HG02678 (cell line): Measurements from ENCODE around the gene TMEM130.
"Not testable (repeated sequence)": the region's sequence is repeated elsewhere in the genome, so short reads cannot be mapped to it uniquely, and the experiment has no call there.

Source experiments
- ATAC-seq: cut with Tn5 transposase; IDR thresholded peaks from one replicate; pipeline ENCODE4 v1.9.1; 2021; ENCODE audit warnings: mild to moderate bottlenecking, moderate library complexity; ENCODE audit not compliant: unreplicated experiment

The TMEM130 gene

DNA sequence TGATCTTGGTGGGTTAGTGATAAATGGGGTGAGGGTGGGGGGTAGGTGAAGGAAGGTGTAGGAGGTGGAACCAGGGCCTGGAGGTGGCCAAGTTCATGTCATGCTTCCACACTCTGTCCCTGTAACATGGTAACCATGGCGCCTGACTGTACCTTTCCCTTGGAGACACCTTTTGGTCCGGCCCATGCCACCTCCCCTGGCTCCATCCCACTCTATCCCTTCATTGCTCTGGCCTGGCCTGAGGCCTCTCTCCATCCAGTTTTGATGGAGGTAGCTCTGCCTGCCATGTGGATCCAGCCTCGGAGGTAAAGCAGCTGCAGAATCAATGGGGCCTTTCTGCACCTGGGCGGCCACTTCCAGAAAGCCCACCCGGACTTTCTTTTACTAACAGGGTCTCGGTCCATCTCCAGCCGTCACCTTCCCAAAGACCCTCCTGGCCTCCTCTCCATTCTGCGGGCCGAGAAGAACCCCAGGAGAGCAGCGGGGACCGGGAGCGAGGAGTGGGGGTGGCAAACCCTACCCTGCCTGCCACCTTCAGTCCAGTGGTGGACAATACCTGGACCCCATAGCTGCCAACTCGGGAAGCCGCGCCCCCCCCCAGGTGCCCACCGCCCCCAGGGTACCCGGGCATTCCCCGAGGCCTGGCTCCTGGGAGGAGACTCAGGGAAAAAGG lies 8.0 kb upstream of the TMEM130 start:
- ATAC-seq: peak; percentile 1

GRCh38 chr7:98877146-98877545 lies 7.3 kb upstream of the TMEM130 start:
- no peak for ATAC-seq

DNA sequence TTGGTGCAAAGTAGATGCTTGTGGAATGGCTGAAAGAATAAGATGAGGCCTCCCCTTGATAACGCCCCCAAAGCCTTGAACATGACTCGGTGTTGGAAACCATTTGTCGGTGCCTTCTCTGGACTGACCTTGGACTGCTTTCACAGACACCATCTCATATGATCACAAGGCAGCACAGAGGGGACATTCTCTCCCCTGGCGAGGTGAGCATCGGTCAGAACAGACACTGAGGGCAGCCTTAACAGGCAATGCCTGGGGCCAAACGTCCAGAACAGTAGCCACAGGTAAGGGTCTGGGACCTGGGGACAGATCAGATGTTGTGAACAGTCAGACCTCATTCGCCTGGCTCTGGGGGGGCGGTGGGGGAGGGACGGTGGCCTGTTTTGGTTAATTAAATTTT lies 5.7 kb upstream of the TMEM130 start:
- ATAC-seq: no peak

GRCh38 chr7:98874942-98875341 lies 5.1 kb upstream of the TMEM130 start:
- ATAC-seq: no peak

GRCh38 chr7:98873610-98874009 lies 3.8 kb upstream of the TMEM130 start:
- not testable (repeated sequence) for ATAC-seq

DNA sequence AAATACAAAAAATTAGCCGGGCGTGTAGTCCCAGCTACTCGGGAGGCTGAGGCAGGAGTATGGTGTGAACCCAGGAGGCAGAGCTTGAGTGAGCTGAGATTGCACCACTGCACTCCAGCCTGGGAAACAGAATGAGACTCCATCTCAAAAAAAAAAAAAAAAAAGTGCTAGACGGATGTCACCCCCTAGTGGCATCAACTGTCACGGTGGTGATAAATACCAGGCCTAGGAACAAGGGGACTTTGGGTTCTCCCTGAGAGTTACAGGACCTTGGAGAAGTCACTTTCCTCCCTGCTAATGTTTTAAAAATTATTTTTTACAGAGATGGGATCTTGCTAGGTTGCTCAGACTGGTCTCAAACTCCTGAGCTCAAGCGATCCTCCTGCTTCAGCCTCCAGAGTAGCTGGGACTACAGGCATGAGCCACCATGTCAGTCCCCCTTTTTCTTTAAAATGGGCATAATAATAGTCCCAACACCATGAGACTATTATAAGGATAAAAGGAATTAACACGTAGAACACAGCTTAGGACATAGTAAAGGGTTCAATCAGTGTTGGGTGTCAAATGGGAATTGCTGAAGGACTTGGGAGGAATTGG lies 2.6 kb upstream of the TMEM130 start:
- ATAC-seq: no peak

DNA sequence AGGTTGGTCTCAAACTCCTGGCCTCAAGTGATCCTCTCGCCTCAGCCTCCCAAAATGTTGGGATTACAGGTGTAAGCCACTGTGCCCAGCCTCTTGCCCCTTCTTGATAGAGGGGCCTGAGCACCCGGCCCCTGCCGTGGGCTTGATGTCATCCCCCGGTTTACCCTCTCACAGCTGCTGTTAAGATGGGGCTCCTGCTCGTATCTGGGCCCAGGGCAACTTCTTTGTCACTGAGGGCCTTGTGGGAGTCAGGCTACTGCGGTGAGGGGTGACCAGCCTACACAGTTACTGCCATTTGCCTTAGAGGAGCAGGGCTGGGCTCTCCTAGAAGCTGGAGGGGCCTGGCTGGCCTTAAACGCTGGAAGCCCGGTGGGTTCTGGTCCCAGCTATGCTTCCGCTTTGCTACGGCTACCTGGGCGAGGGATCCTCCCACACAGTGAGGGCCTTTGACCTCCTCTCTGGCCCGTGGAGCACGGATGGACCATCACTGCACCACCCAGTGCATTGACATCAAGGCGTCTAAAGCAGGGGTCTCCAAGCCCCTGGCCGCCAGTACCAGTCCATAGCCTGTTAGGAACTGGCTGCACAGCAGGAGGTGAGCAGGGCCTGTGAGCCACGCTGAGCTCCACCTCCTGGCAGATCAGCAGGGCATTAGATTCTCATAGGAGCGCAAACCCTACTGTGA lies 1.1 kb upstream of the TMEM130 start:
- ATAC-seq: no peak

- peak; percentile 65 for ATAC-seq
Measured at GRCh38 chr7:98870121-98870651, 372 bp upstream of the TMEM130 start.

DNA sequence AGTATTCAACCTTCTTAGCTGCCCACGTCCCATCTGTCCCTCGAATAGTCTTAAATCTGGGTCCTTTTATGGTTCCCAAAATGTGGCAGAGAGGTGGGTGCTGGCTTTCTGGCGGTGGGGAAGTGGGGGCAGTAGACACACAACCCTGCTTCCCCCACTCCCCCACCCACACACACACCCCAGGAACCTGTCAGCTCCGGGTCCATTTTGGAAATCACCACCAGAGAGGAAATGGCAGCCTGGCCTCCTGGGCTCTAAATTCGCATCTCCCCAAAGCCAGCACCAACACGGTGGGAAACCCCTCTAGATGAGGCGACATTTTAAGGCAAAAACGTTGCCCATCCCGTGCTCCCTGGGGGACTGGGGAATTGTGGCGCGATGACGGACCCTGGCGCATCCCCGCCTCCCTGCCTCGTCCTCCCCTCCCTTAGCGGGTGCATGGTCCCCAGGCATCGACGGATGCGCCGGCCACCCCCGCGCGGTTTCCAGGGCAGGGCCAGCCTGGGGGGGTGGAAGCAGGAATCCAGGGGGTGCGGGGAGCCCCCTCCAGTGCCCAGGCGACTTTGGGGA lies 702 bp downstream of the TMEM130 start:
- ATAC-seq: no peak

DNA sequence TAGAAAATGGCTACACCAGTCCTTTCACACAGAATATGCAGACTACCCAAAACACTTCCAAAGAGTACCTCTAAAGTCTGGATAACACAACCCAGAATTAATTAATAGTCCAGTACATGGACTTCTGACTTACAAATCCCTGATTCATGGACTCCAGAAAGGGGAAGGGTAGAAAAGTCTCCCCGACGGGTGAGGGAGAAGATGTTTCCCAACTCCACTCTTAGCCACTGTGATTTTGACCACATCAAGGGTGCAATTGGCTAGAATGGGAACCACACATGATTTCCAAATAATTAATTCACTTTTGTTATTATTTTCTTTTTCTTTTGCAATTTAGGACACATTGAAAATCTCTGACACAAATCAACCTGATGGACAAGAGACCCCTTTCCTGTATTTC lies 1.4 kb downstream of the TMEM130 start:
- ATAC-seq: no peak

DNA sequence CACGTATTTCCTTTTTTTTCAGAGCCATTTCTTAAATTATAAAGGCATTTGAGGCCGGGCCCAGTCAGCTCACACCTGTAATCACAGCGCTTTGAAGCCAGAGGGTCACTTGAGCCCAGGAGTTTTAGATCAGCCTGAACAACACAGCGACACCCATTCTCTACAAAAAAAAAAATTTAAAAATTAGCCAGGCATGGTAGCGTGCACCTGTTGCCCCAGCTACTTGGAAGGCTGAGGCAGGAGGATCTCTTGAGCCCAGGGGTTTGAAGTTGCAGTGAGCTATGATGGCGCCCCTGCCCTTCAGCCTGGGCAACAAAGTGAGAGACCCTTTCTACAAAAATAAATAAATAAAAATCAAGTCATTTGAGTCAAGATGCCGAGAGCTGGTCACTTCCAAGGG lies 3.0 kb downstream of the TMEM130 start:
- no peak for ATAC-seq

GRCh38 chr7:98866351-98866750 lies 3.5 kb downstream of the TMEM130 start:
- no peak for ATAC-seq

- no peak for ATAC-seq
Measured at GRCh38 chr7:98864731-98865453, 4.9 kb downstream of the TMEM130 start.

DNA sequence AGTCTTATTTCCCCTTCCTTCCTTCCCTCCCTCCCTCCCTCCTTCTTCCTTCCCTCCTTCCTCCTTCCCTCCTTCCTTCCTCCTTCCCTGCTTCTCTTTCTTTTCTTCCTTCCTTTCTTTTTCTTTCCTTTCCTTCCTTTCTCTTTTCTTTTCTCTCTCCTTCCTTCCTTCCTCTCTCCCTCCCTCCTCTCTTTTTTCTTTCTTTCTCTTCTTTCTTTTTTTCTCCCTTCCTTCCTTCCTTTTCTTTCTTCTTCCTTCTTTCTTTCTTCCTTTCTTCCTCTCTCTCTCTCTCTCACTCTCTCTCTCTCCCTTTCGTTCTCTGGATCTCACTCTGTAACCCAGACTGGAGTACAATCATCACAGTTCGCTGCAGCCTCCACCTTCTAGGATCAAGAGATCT lies 6.2 kb downstream of the TMEM130 start:
- no peak for ATAC-seq

DNA sequence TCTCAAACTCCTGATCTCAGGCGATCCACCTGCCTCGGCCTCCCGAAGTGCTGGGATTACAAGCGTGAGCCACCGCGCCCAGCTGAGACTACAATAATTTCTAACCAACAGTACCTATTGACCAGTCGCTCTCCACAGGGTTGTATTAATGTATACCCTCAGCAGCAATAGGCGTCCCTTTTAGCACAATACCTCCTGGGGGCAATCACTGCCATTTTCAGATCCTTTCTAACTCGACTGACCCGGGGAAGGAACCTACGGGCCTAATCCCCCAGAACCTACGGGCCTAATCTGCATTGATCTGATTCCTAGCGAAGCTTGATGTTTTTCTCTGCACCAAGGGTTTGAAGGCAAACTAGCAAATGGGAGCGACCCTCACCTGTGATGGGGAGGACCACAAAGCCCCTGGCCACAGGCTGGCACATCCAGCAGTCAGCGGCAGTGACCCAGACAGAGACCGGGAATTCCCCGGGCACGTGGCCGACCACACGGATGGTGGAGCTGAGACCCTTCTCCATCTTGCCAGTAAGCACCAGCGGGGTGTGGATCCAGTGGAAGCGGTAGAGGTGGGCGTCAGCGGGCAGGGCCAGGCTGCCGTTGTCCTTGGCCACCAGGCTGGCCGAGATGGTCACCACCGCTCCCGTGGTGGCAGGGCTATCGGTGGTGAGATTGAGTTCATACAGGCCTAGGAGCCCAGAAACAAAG lies 6.9 kb downstream of the TMEM130 start:
- no peak for ATAC-seq

DNA sequence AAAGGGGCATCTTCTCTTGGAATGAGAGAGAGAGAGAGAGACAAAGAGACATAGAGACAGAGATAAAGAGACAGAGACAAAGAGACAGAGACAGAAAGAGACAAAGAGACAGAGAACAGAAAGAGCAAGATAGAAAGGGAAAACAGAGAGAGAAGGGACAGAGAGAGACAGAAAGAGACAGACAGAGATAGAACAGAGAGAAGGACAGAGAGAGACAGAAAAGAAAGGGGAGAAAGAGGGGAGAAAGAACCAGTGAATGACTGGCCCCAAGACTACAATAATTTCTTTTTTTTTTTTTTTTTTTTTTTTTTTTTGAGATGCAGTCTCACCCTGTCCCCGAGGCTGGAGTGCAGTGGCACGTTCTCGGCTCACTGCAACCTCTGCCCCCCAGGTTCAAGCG lies 7.6 kb downstream of the TMEM130 start:
- ATAC-seq: no peak

DNA sequence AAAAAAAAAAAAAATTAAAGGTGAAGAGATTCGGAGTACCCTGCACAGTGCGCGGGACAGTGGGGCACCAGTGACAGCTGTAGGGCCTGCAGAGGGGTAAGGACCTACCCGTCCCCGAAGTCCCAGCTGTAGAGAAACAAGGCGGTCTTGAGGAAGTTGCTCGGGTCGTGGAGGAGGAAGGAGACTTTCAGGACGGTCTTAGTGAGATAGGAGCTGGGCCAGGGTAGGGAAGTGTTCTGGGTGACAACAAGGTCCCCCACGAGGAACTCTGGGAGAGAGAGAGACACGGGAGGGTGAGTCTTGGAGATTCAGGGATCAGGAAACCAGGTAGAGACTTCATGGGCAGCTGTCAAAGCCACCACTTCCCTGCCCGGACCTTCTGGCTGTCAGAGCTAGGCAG lies 9.7 kb downstream of the TMEM130 start:
- no peak for ATAC-seq

GRCh38 chr7:98855610-98856422 lies 14.0 kb downstream of the TMEM130 start:
- no peak for ATAC-seq

DNA sequence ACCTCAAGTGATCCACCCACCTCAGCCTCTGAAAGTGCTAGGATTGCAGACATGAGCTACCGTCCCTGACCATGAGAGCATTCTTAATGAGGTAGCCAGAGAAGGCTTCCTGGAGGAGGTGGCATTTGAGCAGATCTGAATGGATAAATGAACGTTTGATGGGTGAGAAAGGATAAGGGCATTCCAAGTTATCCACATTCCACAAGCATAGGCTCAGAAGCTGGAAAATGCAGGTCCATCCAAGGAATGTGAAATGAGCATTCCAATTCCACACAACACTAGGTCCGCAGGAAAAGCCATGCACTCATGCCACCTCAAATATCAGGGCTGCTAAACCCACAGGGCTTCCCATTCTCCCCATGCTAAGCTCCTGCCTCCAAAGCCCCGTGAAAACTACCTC lies 17.0 kb downstream of the TMEM130 start:
- ATAC-seq: no peak

DNA sequence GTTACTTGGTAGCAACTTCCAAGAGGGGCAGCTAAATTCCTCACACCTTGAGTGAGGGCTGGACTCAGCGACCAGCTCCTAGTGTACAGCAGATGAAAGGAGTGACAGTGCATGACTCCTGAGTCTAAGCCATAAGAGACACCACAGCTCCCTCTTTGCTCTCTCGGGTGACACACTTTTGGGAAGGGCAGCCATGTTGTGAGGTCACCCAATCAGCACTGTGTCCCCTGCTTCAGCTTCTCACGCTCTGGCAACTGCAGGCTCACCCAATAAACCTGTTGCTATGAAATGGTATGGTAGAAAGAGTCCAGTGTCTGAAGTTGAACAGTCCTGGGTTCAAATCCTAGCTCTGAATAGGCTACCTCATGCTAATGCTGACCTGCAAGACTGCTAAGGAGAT lies 20.9 kb downstream of the TMEM130 start:
- no peak for ATAC-seq
